Progenitor cell of endocrine pancreas (in vitro differentiated cells): ENCODE results near the gene ACVRL1. TPM values are rescaled to one million over a fixed set of nuclear protein-coding genes. Genes with fewer than 3 reads are reported as not detected.
A peak's percentile ranks its signal among the peaks of the same experiment; 100 is the strongest.

ENCODE experiments used
- DNase-seq: peaks from one replicate; pipeline ENCODE4 v3.0.0; 2021; ENCODE audit warnings: low spot score; ENCODE audit not compliant: unreplicated experiment
- H3K27ac Mint-ChIP-seq: 2 replicates; pipeline ENCODE4 v1.8.0; 2021; ENCODE audit warnings: mild to moderate bottlenecking, moderate library complexity, mixed read lengths
- H3K27me3 Mint-ChIP-seq: 2 replicates; pipeline ENCODE4 v1.8.0; 2021; ENCODE audit warnings: mixed read lengths
- H3K36me3 Mint-ChIP-seq: 2 replicates; pipeline ENCODE4 v1.8.0; 2022; ENCODE audit warnings: mixed read lengths; ENCODE audit not compliant: insufficient read depth
- H3K4me1 Mint-ChIP-seq: 2 replicates; pipeline ENCODE4 v1.8.0; 2021; ENCODE audit warnings: low read depth, mixed read lengths
- H3K4me3 Mint-ChIP-seq: 2 replicates; pipeline ENCODE4 v1.8.0; 2021; ENCODE audit warnings: low read depth, mild to moderate bottlenecking, moderate library complexity, mixed read lengths
- H3K9me3 Mint-ChIP-seq: 2 replicates; pipeline ENCODE4 v1.8.0; 2021; ENCODE audit warnings: low read depth, mixed read lengths
- total RNA-seq: library from RNA; stranded (reverse); gene quantifications from 2 replicates; pipeline ENCODE4 v1.2.1, GENCODE V29; 2021
- TF ChIP-seq, protein P1 (sequence below): fragments of 200-600 bp; sonication (generic); IDR thresholded peaks from one replicate; pipeline ENCODE4 v1.5.0; 2021; ENCODE audit warnings: antibody characterized with exemption, mild to moderate bottlenecking; ENCODE audit not compliant: unreplicated experiment

ACVRL1 gene
- total RNA-seq, 1 donor from 2014 or later: not detected

DNA sequence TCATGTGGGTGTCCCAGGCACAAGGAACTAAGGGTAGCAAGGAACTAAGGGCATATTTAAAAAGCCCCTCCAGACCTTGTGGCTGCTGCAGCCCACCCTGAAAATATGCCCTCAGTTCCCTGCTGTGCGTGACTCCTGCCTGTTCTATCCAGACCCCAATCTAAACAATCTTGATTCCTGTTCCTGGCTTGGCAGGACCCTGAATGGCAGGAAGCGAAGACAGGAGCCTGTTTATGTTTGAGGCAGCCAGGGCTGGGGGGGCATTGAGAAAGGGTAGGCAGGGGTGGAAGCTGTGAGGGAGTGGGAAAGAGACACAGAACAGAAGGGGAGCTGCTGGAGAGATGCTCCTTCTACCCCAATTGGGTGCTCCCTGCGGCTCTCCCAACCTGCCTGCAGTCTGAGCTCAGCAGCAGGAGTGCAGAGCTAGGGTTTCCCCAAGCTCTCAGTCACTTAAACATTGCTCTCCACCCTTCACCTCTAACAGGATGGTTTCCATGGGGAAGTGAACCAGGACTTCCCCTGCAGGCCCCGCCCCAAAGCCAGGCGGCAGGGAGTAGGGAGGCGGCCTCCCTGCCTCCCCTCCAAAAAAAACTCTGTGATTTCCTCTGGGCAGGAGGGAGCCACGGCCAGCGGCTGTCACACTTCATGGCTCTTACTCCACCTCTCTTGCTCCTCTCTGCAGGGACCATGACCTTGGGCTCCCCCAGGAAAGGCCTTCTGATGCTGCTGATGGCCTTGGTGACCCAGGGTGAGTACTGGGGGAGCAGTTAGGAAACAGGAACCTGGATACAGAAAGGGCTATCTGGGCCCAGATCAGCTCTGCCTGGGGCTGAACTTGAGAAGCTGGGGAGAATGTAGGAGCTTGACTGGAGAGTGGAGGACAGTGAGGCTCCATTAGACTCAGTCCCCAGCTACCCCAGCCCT lies 4.7 kb downstream of the ACVRL1 start:
- no peaks in the 10 kb centered on the region for H3K36me3 Mint-ChIP-seq
- no peak for DNase-seq
- H3K9me3 Mint-ChIP-seq: no peaks in the 10 kb centered on the region
- no peaks in the 10 kb centered on the region for H3K4me1 Mint-ChIP-seq
- H3K27me3 Mint-ChIP-seq: peaks cover 48% of the 10 kb centered on the region
- H3K4me3 Mint-ChIP-seq: no peak overlapping the region
- no peak overlapping the region for H3K27ac Mint-ChIP-seq
- TF ChIP-seq, protein P1, sequence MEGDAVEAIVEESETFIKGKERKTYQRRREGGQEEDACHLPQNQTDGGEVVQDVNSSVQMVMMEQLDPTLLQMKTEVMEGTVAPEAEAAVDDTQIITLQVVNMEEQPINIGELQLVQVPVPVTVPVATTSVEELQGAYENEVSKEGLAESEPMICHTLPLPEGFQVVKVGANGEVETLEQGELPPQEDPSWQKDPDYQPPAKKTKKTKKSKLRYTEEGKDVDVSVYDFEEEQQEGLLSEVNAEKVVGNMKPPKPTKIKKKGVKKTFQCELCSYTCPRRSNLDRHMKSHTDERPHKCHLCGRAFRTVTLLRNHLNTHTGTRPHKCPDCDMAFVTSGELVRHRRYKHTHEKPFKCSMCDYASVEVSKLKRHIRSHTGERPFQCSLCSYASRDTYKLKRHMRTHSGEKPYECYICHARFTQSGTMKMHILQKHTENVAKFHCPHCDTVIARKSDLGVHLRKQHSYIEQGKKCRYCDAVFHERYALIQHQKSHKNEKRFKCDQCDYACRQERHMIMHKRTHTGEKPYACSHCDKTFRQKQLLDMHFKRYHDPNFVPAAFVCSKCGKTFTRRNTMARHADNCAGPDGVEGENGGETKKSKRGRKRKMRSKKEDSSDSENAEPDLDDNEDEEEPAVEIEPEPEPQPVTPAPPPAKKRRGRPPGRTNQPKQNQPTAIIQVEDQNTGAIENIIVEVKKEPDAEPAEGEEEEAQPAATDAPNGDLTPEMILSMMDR: no peak

DNA sequence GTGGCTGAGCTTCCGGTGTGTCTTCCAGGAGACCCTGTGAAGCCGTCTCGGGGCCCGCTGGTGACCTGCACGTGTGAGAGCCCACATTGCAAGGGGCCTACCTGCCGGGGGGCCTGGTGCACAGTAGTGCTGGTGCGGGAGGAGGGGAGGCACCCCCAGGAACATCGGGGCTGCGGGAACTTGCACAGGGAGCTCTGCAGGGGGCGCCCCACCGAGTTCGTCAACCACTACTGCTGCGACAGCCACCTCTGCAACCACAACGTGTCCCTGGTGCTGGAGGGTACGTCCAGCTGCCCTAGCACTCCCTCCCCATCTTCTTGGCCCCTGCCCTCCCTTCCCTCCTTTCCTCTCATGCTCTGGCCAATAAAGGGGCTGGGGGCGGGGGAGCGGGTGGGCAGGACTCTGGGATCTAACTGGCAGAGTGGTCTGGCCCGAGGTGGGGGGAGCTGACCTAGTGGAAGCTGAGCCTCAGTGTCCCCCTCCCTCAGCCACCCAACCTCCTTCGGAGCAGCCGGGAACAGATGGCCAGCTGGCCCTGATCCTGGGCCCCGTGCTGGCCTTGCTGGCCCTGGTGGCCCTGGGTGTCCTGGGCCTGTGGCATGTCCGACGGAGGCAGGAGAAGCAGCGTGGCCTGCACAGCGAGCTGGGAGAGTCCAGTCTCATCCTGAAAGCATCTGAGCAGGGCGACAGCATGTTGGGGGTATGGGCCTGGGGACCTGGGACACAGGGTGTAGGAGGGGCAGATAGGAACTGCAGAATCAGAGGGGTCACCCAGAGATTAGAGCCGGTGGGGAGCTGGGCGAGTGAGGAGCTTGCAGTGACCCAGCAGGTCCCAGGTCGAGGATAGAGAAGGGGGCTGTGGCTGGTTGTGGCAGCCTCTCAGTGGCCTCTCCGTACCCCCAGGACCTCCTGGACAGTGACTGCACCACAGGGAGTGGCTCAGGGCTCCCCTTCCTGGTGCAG lies 6.0 kb downstream of the ACVRL1 start:
- TF ChIP-seq, protein P1: peak; percentile 19
- Mint-ChIP-seq H3K4me1 (peaks cover 11% of the 10 kb centered on the region), H3K4me3 (no peak overlapping the region), H3K36me3 (no peaks in the 10 kb centered on the region), H3K27me3 (peaks cover 46% of the 10 kb centered on the region), H3K9me3 (no peaks in the 10 kb centered on the region), H3K27ac (no peak overlapping the region)
- DNase-seq: no peak

DNA sequence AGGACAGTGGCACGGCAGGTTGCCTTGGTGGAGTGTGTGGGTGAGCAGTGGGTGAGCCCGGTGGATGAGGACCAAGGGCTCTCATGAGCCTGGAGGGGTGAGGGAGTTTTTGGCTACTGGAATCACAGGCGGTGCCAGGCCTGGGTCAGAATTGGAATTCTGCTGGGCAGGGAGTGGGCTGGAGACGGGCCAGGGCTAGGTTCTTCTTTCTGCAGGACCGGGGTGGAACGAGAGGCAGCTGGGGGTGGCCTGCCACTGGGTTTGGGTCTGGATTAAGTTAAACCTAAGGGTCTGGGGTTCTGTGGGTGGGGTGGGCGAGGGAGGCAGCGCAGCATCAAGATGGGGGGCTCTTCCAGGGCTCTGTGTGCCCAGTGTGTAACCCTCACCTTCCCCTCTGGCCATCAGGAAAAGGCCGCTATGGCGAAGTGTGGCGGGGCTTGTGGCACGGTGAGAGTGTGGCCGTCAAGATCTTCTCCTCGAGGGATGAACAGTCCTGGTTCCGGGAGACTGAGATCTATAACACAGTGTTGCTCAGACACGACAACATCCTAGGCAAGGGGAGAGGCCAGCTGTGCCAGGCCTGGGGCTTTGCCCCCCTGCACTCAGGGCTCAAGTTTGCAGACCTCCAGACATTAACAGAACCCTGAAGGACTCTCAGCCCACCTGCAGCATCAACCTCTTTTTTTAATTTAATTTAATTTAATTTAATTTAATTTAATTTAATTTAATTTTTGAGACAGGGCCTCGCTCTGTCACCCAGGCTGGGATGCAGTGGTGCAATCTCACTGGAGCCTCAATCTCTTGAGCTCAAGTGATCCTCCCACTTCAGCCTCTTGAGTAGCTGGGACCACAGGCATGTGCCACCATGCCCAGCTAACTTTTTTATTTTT lies 7.0 kb downstream of the ACVRL1 start:
- Mint-ChIP-seq H3K4me1 (peaks cover 12% of the 10 kb centered on the region), H3K27me3 (peaks cover 40% of the 10 kb centered on the region), H3K36me3 (no peaks in the 10 kb centered on the region), H3K4me3 (no peak overlapping the region), H3K27ac (no peak overlapping the region), H3K9me3 (no peaks in the 10 kb centered on the region)
- no peak for DNase-seq
- TF ChIP-seq, protein P1: no peak

DNA sequence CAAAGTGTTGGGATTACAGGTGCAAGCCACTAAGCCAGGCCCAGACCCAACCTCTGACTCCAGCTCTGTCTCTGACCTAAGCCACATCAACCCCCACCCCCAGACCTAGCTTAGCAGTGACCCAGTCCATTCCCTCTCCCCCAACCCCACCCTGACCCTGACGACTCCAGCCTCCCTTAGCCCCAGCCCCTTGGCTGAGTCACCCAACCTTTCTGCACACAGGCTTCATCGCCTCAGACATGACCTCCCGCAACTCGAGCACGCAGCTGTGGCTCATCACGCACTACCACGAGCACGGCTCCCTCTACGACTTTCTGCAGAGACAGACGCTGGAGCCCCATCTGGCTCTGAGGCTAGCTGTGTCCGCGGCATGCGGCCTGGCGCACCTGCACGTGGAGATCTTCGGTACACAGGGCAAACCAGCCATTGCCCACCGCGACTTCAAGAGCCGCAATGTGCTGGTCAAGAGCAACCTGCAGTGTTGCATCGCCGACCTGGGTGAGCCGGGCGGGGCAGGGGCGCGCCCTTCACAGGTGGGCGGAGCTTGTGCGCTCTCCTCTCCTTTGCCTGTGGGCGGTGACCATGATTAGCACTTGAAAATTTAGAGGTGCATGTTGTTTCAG lies 7.8 kb downstream of the ACVRL1 start:
- peaks cover 33% of the 10 kb centered on the region for H3K27me3 Mint-ChIP-seq
- H3K9me3 Mint-ChIP-seq: no peaks in the 10 kb centered on the region
- H3K4me3 Mint-ChIP-seq: no peak overlapping the region
- H3K36me3 Mint-ChIP-seq: no peaks in the 10 kb centered on the region
- H3K27ac Mint-ChIP-seq: no peak overlapping the region
- no peak for DNase-seq
- TF ChIP-seq, protein P1: no peak
- peaks cover 14% of the 10 kb centered on the region for H3K4me1 Mint-ChIP-seq
